ENCODE results near the gene FCHO2.

Gene FCHO2

DNA sequence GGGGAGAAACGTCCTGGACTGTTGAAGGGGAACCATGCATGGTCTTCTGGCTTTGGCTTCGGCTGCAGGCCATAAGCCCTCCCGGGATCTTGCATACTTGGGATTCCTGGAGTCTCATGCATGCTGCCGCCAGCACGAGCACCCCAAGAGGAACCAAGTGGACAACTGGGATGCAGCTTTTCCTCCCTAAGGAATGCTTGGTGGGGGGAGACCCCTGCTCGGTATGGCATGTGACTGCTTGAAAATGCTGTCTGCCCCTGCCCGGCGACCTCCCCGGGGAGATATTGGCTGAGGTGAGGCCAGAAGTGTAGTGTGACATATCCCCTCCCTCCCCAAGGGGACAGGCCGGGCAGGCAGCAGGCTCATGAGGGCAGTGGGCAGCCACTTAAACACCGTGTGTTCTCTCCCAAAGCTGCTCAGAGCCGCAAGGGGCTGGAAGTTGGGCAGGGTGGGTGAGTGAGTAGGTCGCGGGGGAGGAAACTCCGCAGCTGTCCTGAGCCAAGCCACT lies 180.3 kb downstream of the FCHO2 start:
- 53% methylated on average over 14 of the region's 15 CpGs for WGBS

DNA sequence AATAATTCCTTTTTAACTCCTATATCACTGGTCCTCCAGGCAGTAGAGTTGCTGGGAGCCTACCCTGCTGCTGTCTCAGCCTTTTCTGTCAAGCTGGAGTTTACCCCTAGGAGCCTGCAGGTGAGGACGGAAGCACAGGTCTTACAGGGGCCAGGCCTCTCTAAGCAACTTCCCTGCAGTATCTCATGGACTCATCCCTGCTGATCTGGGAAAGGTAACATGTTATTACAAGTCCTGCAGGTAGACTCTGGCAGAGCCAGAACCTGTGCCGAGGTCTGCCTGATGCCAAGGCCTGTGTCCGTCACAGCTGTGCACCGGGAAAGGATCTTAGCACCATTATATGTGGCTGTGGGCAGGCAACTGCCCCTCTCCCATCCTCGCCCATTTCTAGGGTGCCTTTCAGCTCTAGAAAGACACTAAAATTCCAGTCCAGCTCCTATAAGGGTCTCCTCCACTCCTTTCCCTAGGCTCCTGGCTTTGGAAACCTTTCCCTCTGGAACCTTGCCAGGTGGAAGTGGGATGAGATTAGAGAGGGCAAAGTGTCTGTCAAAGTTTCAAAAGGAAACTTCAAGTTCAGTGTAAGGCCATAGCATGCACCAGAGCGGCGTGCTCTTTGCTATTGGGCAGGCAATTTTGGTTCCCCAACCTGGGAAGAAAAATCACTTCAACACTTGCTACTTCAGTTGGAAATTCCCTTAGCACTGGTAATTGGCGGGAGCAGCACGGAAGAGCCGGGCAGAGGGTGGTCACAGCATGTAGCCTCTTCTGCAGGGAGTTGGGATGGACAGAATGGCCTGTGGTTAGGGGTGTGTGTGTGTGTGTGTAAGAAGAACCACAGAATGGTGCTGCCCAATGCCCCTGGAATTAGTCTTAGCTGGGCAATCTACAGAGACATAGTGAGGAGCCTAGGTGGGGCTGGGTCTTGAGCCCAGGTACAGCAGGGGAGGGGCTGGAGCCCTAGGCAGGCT lies 182.0 kb downstream of the FCHO2 start:
- H3K27ac ChIP-seq (ENCODE audit: low read depth, low read length): no peak overlapping the region
- WGBS: 90% methylated on average over 10 of the region's 10 CpGs
- H3K4me1 ChIP-seq (ENCODE audit: insufficient read depth, low read length): peaks cover 10% of the 10 kb centered on the region; the same call in 1 of the 2 replicates
- no peaks in the 10 kb centered on the region for H3K27me3 ChIP-seq (ENCODE audit: insufficient read depth, low read length)
- no peak overlapping the region for H3K4me3 ChIP-seq (ENCODE audit: low read length)
- H3K36me3 ChIP-seq (ENCODE audit: insufficient read depth, low read length): no peaks in the 10 kb centered on the region
- no peaks in the 10 kb centered on the region for H3K9me3 ChIP-seq (ENCODE audit: insufficient read depth, low read depth, low read length)
- H3K9ac ChIP-seq (ENCODE audit: low read depth, low read length): no peak overlapping the region

More for the DNA sequence above, 180.3 kb downstream of the FCHO2 start:
- Histone ChIP-seq H3K4me3 (ENCODE audit: low read length) (no peak overlapping the region), H3K9me3 (ENCODE audit: insufficient read depth, low read depth, low read length) (no peaks in the 10 kb centered on the region), H3K27me3 (ENCODE audit: insufficient read depth, low read length) (no peaks in the 10 kb centered on the region), H3K27ac (ENCODE audit: low read depth, low read length) (no peak overlapping the region), H3K9ac (ENCODE audit: low read depth, low read length) (no peak overlapping the region), H3K4me1 (ENCODE audit: insufficient read depth, low read length) (peaks cover 14% of the 10 kb centered on the region), H3K36me3 (ENCODE audit: insufficient read depth, low read length) (no peaks in the 10 kb centered on the region)

DNA sequence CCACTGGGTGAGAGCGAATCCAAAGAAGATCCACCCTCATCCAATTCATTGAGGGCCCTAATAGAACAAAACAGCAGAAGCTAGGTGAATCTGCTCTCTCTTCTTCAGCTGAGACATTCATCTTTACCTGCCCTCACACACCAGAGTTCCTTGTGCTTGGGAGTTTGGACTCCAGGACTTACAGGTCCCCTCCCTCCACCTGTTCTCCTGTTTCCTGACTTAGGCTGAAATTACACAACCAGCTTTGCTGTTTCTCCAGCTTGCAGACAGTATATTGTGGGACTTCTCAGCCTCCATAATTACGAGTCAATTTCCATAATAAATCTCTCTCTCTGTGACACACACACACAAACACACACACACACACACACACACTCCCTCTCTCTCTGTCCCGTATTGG lies 183.6 kb downstream of the FCHO2 start:
- no peak overlapping the region for H3K27ac ChIP-seq (ENCODE audit: low read depth, low read length)
- H3K9ac ChIP-seq (ENCODE audit: low read depth, low read length): no peak overlapping the region
- H3K9me3 ChIP-seq (ENCODE audit: insufficient read depth, low read depth, low read length): no peaks in the 10 kb centered on the region
- no peak overlapping the region for H3K4me3 ChIP-seq (ENCODE audit: low read length)
- peaks cover 10% of the 10 kb centered on the region; the same call in 1 of the 2 replicates for H3K4me1 ChIP-seq (ENCODE audit: insufficient read depth, low read length)
- 93% methylated on average over 2 of the region's 3 CpGs for WGBS
- H3K36me3 ChIP-seq (ENCODE audit: insufficient read depth, low read length): no peaks in the 10 kb centered on the region
- H3K27me3 ChIP-seq (ENCODE audit: insufficient read depth, low read length): no peaks in the 10 kb centered on the region
